Activated CD8-positive, alpha-beta memory T cell treated with anti-CD3 and anti-CD28 coated beads for 36 hours (primary cell): Measurements from ENCODE around the gene ABLIM3. TPM values are rescaled to one million over a fixed set of nuclear protein-coding genes. Genes with fewer than 3 reads are reported as not detected.
"Not testable (repeated sequence)": the region's sequence is repeated elsewhere in the genome, so short reads cannot be mapped to it uniquely, and the experiment has no call there.

Source experiments
- CTCF ChIA-PET: fragments of 350-600 bp; sonication (Branson Sonifier 250); formaldehyde crosslinking; loops from one replicate; lab custom pipeline; 2021; ENCODE audit warnings: antibody characterized with exemption; lab: Charles Lee
- POLR2A ChIA-PET: fragments of 350-600 bp; sonication (Branson Sonifier 250); formaldehyde crosslinking; loops from one replicate; lab custom pipeline; 2021; ENCODE audit warnings: antibody characterized with exemption; lab: Charles Lee
- total RNA-seq, 2 experiments: library from RNA; stranded (reverse); gene quantifications; one replicate each; pipeline ENCODE4 v1.2.3, GENCODE V29; 2021

The ABLIM3 gene
- total RNA-seq, 2 experiments from 2014 or later = not detected

DNA sequence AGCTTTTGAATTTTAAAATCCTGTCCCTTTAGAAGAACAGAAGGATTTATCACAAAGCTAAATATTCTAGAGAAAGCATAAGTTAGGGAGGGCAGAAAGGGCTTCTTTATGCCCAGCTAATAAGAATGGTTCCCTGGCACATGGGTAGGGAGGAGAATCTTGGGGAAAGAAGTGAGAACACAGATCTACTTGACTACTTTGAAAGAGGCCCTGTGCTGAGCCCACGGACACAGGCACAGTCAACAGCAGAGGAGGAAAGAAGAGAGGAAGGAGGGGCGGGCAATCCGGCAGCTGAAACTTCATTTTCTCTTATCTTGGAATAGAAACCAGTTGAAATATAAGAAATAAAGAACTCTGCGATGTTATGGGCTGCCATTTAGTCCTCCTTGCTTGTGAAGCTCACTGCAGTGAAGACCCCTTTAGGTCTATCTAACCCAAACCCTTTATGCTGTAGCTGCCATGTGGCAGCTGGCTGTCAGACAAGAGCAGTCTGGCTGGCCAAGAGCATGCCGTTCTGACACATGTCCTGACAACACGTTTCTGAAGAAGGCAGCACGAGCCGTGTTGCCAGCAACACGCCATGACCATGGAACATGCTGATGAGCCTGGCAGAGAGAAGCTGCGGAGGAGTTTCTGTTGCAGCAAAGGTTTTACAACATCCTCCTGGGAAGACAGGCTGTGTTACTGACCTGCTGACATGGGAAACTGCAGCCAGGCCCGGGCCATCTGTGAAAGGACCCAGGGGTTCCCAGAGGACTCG lies 34.2 kb downstream of the ABLIM3 start:
- CTCF ChIA-PET = no interaction called here
- POLR2A ChIA-PET = no interaction called here

DNA sequence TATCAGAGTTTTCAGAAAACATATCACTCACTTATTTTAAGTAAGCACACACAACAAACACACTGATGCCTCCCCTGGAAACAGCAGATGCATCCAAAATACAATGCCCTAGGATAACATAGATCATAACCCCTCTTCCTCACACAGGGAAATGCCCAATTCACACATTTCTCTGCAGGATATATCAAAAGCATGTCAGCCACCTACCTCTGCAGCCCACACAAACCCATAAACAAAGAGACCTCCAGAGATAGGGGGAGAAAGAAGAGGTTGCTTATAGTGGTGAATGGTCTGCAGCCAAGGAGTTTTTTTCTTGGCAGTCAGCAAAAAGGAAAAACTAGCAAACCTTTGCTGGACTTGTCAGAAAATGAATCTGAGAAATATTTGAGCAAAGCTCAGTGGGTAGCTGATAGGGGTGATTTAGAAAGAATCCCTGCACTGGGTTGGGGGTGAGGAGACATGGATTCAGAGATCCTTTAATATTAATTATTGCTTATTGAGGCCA lies 36.1 kb downstream of the ABLIM3 start:
- POLR2A ChIA-PET = no interaction called here
- CTCF ChIA-PET = no interaction called here

DNA sequence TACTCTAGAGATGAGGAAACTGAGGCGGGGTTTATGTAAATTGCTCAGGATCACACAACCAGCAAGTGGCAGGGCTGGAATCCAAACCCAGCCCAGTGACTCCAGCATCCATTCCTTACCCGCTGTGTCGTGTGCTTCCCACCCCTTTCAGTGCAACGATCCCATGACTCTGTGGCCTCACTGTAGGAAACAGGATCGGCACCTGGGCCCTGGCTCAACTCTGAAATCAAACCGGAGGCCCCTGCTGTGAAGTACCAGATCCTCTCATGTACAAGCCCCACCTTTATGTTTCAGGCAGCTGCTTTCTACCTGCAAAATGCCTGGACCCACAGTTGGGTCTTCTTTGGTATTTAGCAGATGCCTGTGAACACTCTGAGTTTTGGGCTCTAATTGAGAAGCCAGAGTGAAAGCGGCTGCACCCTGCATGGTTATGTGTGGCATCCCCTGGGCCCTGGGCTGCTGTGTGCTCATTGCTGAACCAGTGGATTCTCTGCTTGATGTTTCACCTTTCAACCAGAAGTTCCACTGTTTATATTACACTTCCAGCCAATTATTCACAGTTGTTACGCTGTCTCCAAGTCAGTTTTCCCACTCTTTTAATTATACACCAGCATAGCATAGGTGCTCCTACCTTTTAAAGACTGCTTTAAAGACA lies 36.7 kb downstream of the ABLIM3 start:
- POLR2A ChIA-PET = no interaction called here
- CTCF ChIA-PET = no interaction called here

DNA sequence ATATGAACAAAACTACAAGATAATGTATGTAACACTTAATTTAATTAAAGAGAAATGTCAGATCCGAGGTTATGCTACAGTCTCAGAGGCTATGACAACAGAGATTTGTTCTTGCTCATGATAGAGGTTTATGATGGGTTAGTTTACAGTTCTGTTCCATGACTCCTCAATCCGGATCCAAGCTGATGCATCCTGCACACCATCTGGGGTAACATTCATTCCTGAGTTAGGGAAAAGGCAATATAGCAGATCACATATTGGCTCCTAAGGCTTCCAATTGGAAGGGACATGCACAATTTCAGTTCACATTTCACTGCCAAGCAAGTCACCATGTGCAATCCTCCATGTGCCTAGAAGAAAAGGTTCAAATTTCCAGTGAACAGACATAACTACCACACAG lies 40.4 kb downstream of the ABLIM3 start:
- ChIA-PET CTCF (no interaction called here), POLR2A (no interaction called here)

DNA sequence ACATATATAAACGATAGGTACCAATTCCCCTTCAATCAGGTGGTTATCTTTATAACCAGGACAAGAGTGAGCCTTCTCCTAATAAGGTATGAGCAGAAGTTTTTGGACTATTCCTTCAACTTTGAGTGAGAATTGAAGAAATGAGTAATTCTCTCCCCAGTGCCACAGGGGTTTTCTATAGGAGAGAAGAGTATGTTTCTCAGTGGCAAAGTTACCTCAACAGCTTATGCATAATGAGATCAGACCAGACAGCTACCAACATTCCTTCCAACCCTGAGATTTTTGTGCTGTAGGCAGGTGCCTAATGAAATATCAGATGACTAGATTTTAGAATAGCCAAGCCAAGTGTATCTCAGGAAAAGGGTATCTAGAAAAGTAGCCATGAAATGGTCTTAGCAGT lies 40.9 kb downstream of the ABLIM3 start:
- ChIA-PET POLR2A (no interaction called here), CTCF (no interaction called here)

DNA sequence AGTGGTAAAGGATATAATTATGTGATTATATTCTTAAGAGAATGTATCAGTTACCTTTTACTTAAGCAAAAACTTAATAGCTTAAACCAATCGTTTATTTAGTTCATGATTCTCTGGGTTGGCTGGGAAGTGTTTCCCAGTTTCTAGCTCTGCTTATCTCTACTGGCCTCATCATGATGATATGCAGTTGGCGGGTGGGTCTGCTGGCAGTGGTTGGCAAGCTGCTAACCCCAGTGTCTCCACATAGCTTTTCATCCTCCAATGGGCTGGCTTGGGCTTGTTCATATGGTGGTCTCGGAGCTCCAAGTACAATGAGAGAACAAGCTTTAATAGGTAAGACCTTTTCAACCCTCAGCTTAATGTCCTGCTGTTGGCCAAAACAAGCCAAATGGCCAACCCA lies 43.8 kb downstream of the ABLIM3 start:
- ChIA-PET POLR2A (no interaction called here), CTCF (interaction anchor here (0.6 kb wide), 1 partner anchor 942 kb away, joined by 3 read pairs; no protein-coding TSS in a partner anchor)

DNA sequence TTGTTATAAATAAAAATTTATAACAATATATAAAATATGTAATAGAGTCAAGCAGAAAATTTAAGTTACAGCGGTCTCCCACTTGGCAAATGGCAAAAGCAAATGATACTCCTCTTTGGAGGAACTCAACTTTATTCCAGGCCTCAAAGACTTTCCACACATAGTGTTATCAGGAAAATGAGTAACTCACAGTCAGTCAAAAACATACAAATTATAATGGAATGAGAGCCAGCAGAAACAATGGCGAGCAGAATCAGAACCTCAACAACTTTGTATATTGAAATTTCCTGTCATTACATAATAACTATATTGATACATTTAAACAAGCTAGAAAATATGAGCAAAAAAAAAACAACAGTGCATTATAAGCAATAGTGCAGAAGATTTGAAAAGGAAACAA lies 45.2 kb downstream of the ABLIM3 start:
- CTCF ChIA-PET = interaction anchor here (1.5 kb wide), 1 partner anchor 45 kb away, joined by 3 read pairs; the partner anchor contains the start of gene ABLIM3
- POLR2A ChIA-PET = no interaction called here

DNA sequence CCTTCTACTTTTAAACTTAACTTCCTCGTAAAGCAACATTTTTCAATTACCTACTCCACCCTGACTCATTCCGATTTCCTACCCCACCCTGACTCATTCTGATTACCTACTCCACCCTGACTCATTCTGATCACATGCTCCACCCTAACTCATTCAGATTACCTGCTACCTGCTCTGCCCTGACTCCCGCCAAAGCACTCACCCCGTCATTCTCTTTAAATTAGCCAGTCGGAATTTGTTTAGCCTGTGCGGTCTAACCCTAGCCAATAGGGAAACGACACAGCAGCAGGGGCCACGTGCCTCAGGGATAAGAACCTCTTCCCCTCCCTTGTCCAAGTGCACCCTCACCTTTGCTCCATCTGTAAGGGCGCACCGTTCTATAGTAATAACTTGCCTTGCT lies 46.3 kb downstream of the ABLIM3 start:
- CTCF ChIA-PET, POLR2A ChIA-PET: not testable (repeated sequence)

DNA sequence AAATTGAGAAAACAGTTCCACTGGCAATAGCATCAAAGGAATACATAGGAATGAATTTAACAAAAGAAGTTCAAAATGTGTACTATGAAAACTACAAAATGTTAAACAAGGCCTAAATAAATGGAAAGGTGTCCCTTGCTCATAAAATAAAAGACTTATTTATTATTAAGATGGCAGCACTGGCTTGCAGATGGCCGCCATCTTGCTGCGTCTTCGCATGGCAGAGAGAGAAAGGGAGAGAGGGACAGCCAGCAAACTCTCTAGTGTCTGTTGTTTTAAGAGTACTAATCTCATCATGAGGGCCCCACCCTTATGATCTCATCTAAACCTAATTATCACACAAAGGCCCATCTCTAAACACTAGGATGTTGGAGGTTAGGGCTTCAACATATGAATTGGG lies 47.1 kb downstream of the ABLIM3 start:
- POLR2A ChIA-PET = no interaction called here
- CTCF ChIA-PET = no interaction called here

DNA sequence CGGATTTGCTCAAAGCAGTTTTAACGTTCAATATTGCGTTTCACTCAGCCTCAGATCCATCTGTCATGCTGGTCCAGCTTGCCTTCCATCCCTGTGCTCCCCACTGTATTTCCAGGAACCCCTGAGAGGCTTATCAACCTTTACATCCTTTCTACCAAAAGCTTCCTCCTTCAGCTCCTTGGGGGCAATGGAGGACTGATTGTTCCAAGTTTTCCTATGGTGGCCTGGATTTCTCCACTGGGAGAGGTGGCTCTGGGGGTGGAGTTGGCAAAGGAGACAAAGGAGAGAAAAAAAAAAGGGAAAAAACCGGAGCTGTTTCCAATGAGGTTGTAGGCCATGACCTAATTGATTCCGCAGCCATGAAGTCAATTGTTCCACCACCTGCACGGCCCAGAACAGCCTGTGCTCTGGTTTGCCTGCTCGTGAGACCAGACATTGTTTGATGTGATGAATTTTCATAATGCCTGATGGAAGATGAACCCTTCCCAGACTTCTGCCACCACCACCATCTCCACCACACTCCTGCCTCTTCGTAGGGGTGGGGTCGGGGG lies 54.1 kb downstream of the ABLIM3 start:
- CTCF ChIA-PET = no interaction called here
- POLR2A ChIA-PET = no interaction called here

DNA sequence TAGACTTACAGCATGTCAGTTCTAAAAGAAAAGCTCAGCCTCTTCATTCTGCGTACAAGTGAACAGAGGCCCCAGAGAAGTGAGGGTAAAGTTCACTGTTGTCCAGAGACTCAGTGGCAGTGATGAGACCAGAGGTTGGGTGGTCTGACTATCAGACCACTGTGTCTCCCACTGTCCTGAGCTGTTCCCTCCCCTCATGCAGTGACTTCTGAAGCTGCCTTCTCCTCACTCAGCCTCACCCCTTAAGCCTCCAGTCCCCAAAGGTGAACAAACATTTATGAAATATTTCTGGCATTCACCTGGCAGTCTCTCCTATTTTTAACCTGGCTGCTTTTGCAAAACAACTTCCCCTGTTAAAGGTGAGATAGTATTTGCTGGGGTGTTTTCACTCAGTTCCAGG lies 54.7 kb downstream of the ABLIM3 start:
- ChIA-PET POLR2A (no interaction called here), CTCF (no interaction called here)

DNA sequence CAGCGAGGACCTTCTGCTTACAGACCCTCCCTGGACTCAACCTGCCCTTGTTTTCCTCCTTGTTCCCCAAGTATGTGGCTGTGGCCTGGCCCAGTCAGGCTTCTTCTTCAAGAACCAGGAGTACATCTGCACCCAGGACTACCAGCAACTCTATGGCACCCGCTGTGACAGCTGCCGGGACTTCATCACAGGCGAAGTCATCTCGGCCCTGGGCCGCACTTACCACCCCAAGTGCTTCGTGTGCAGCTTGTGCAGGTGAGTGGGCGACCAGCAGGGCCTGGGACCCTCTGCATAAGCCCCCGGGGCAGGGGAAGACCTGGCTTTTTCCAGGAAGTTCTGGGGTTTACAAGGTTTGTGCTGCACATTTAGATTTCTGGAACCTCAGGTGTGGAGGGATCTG lies 56.9 kb downstream of the ABLIM3 start:
- POLR2A ChIA-PET = no interaction called here
- CTCF ChIA-PET = no interaction called here

DNA sequence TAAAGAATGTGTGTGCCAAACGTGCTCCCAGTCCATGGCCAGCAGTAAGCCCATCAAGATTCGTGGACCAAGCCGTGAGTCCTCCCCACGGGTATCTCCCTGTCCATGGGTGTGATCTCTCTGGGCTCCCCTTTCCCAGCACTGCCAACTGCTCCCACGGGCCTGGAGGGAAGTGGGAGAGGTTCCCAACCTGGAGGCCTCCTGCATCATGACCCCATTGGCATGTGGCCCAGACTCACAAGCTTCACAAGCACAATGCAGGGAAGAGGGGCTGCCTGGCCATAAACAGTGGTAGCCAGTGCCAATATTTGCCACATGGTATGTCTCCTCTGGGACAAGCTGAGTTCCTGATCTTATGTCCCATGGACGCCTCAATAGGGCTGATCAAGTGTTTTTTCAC lies 59.1 kb downstream of the ABLIM3 start:
- CTCF ChIA-PET = interaction anchor here (0.6 kb wide), 1 partner anchor 40 kb away, joined by 3 read pairs; no protein-coding TSS in a partner anchor
- POLR2A ChIA-PET = no interaction called here

DNA sequence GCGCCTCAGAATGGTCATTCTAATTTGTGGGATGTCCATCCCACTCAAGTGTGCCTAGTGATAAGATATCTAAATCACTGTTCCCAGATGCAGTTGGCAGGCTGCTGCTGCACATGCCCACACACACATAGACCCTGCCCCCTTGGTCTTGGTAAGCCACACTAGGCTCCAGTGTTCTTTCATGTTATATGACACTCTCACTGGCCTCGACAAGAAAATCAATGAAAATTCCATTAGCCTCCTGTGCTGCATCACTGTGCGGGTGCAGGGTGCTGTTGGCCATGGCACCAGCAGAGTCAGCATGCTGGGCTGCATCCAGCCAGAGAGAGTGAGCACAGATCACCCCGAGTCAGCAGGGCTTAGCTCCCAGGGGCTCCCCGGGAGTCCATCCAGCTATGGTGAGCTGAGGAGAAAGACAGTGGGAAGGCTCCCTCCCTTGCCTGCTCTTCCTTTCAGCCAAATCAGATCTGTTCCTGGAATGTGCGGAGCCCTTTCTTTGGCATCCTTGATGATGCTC lies 59.9 kb downstream of the ABLIM3 start:
- ChIA-PET CTCF (no interaction called here), POLR2A (interaction anchor here (0.7 kb wide), 1 partner anchor 40 kb away, joined by 3 read pairs; no protein-coding TSS in a partner anchor)

DNA sequence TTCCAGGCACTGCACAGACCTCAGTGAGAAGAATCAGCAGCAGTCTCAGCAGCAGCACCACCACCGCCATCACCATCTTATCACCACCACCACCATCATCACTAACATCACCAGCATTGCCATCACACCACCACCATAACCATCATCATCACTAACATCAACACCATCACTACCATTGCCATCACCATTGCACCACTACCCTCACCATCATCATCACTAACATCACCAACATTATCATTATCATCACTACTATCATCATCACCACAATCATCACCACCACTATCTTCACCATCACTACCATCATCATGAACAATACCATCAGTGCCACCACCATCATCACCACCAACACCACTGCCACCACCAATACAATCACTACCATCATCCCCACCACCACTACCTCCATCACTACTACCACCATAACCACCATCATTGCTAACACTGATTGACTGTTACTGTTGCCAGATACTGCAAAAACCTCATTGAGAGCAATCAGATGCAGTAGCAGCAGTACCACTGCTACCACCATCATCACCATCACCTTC lies 61.7 kb downstream of the ABLIM3 start:
- POLR2A ChIA-PET = no interaction called here
- CTCF ChIA-PET = no interaction called here

DNA sequence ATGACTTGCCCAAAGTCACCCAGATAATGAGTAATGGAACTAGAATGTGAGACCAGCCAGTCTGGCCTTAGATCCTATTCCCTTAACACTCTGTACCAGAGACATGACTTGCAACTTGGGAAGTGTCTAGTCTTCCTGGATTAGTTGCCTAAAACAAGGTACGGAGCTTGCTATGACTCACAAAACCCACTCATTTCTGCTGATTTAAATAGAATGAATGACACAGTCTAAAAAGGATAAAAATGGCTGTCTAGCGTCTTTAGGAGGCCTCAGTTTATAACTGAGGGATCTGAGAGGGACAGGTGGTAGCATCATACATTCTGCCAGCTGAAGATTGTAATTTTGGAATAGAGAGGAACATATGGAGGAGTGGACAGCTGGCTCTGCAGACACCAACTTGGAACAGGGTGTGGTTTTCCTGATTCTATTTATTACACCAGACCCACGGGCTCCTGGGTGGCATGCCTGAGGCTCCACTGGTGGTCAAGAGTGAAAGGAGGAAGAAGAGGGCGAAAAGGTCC lies 62.7 kb downstream of the ABLIM3 start:
- ChIA-PET CTCF (no interaction called here), POLR2A (no interaction called here)

DNA sequence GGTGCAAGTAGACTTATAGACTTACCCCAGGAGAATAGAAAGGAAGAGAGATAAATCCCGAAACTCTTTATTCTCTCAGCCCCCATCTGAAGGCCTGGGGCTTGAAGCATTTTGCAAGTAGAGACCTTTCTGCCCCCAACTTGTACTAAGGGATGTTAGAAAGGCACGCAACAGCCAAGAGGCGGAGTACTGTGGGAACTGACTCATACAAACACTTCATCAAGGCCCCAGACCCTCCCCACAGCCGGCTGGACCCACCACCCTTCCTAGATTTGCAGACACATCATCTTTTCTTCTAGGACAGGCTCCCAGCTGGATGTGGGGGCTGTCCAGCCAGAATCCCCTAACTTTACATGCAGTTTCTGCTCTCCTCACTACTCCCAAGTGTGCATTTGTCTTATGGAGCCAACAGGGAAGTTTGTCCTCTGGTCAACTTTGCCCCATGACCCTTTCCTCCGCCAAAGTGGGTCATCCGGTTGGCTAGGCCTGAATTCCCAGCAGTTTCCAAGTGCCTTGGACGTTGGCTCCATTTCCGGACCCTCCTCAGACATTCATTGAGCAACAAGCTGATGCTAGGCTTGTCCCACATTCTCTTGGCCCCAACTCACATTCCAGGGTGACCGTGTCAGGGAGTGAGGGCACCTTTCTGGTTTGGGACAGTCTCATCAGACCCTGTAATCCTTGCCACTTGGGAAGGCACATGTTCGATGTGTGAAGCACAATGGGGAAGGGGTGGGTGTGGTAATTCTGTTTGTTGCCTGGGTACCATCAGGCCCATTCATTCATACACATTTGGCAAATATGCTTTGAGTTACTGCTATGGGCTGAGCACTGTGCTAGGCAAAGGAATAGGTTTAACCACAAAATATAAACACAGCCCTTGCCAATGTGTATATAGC lies 64.6 kb downstream of the ABLIM3 start:
- ChIA-PET POLR2A (no interaction called here), CTCF (no interaction called here)

DNA sequence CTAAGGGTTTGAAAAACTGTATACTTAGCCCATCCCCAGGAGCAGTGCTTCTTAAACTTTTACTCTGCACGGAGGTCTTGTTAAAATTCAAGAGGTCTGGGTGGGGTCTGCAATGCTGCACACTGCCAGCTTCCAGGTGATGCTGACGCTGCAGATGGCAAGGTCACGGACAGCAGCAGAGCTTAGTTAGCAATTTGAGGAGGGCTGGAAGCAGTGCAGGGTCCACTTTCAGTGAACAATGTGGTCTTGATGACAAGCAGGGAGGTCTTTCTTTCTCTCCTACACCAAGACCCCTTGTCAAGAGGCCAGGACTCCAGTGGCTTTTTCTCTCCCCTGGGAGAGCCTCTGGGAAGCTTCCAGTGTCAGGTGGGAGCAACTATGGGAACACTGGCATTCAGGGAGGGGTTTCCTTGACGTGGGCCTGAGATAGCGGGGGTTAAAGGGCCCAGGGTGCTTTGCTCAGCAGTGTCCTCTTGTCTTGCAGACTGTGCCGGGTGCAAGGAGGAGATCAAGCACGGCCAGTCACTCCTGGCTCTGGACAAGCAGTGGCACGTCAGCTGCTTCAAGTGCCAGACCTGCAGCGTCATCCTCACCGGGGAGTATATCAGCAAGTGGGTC lies 65.3 kb downstream of the ABLIM3 start:
- CTCF ChIA-PET = no interaction called here
- POLR2A ChIA-PET = no interaction called here
